ENCODE measurements around the gene PLB1.

PLB1 gene

GRCh38 chr2:28488858-28489575 is 6.8 kb upstream of the PLB1 start:
- Histone ChIP-seq H3K4me1 (ENCODE audit: control insufficient read depth, insufficient read depth, low read length) (no peaks in the 10 kb centered on the region), H3K4me3 (ENCODE audit: low read depth, low read length) (no peak overlapping the region), H3K9ac (ENCODE audit: low read depth, low read length) (no peak overlapping the region), H3K36me3 (ENCODE audit: control insufficient read depth, insufficient read depth, low read length) (no peaks in the 10 kb centered on the region), H3K9me3 (ENCODE audit: control insufficient read depth, insufficient read depth, low read length) (no peaks in the 10 kb centered on the region), H3K27me3 (ENCODE audit: control insufficient read depth, insufficient read depth, low read length) (no peaks in the 10 kb centered on the region)

GRCh38 chr2:28490558-28490957 is 5.3 kb upstream of the PLB1 start:
- H3K9me3 ChIP-seq (ENCODE audit: control insufficient read depth, insufficient read depth, low read length): no peaks in the 10 kb centered on the region
- no peaks in the 10 kb centered on the region for H3K36me3 ChIP-seq (ENCODE audit: control insufficient read depth, insufficient read depth, low read length)
- H3K27me3 ChIP-seq (ENCODE audit: control insufficient read depth, insufficient read depth, low read length): no peaks in the 10 kb centered on the region
- no peak overlapping the region for H3K9ac ChIP-seq (ENCODE audit: low read depth, low read length)
- H3K4me1 ChIP-seq (ENCODE audit: control insufficient read depth, insufficient read depth, low read length): no peaks in the 10 kb centered on the region
- H3K4me3 ChIP-seq (ENCODE audit: low read depth, low read length): no peak overlapping the region

GRCh38 chr2:28492282-28492681 is 3.6 kb upstream of the PLB1 start:
- no peaks in the 10 kb centered on the region for H3K4me1 ChIP-seq (ENCODE audit: control insufficient read depth, insufficient read depth, low read length)
- H3K4me3 ChIP-seq (ENCODE audit: low read depth, low read length): no peak overlapping the region
- H3K9ac ChIP-seq (ENCODE audit: low read depth, low read length): no peak overlapping the region
- no peaks in the 10 kb centered on the region for H3K27me3 ChIP-seq (ENCODE audit: control insufficient read depth, insufficient read depth, low read length)
- H3K36me3 ChIP-seq (ENCODE audit: control insufficient read depth, insufficient read depth, low read length): no peaks in the 10 kb centered on the region
- H3K9me3 ChIP-seq (ENCODE audit: control insufficient read depth, insufficient read depth, low read length): no peaks in the 10 kb centered on the region

GRCh38 chr2:28493636-28494035 is 2.2 kb upstream of the PLB1 start:
- H3K4me1 ChIP-seq (ENCODE audit: control insufficient read depth, insufficient read depth, low read length): no peaks in the 10 kb centered on the region
- no peak overlapping the region for H3K9ac ChIP-seq (ENCODE audit: low read depth, low read length)
- H3K4me3 ChIP-seq (ENCODE audit: low read depth, low read length): no peak overlapping the region
- H3K9me3 ChIP-seq (ENCODE audit: control insufficient read depth, insufficient read depth, low read length): no peaks in the 10 kb centered on the region
- H3K36me3 ChIP-seq (ENCODE audit: control insufficient read depth, insufficient read depth, low read length): no peaks in the 10 kb centered on the region
- H3K27me3 ChIP-seq (ENCODE audit: control insufficient read depth, insufficient read depth, low read length): no peaks in the 10 kb centered on the region

- Histone ChIP-seq H3K9ac (ENCODE audit: low read depth, low read length) (no peak overlapping the region), H3K27me3 (ENCODE audit: control insufficient read depth, insufficient read depth, low read length) (no peaks in the 10 kb centered on the region), H3K36me3 (ENCODE audit: control insufficient read depth, insufficient read depth, low read length) (no peaks in the 10 kb centered on the region), H3K4me3 (ENCODE audit: low read depth, low read length) (no peak overlapping the region), H3K4me1 (ENCODE audit: control insufficient read depth, insufficient read depth, low read length) (no peaks in the 10 kb centered on the region), H3K9me3 (ENCODE audit: control insufficient read depth, insufficient read depth, low read length) (no peaks in the 10 kb centered on the region)
Observed at GRCh38 chr2:28496781-28497180, 921 bp downstream of the PLB1 start.

- no peaks in the 10 kb centered on the region for H3K27me3 ChIP-seq (ENCODE audit: control insufficient read depth, insufficient read depth, low read length)
- H3K9ac ChIP-seq (ENCODE audit: low read depth, low read length): no peak overlapping the region
- H3K4me1 ChIP-seq (ENCODE audit: control insufficient read depth, insufficient read depth, low read length): no peaks in the 10 kb centered on the region
- no peak overlapping the region for H3K4me3 ChIP-seq (ENCODE audit: low read depth, low read length)
- no peaks in the 10 kb centered on the region for H3K9me3 ChIP-seq (ENCODE audit: control insufficient read depth, insufficient read depth, low read length)
- H3K36me3 ChIP-seq (ENCODE audit: control insufficient read depth, insufficient read depth, low read length): no peaks in the 10 kb centered on the region
Observed at GRCh38 chr2:28497206-28497605, 1.3 kb downstream of the PLB1 start.

GRCh38 chr2:28499282-28499681 is 3.4 kb downstream of the PLB1 start:
- Histone ChIP-seq H3K27me3 (ENCODE audit: control insufficient read depth, insufficient read depth, low read length) (no peaks in the 10 kb centered on the region), H3K9ac (ENCODE audit: low read depth, low read length) (no peak overlapping the region), H3K4me3 (ENCODE audit: low read depth, low read length) (no peak overlapping the region), H3K9me3 (ENCODE audit: control insufficient read depth, insufficient read depth, low read length) (no peaks in the 10 kb centered on the region), H3K4me1 (ENCODE audit: control insufficient read depth, insufficient read depth, low read length) (no peaks in the 10 kb centered on the region), H3K36me3 (ENCODE audit: control insufficient read depth, insufficient read depth, low read length) (no peaks in the 10 kb centered on the region)

- Histone ChIP-seq H3K4me3 (ENCODE audit: low read depth, low read length) (no peak overlapping the region), H3K9me3 (ENCODE audit: control insufficient read depth, insufficient read depth, low read length) (no peaks in the 10 kb centered on the region), H3K4me1 (ENCODE audit: control insufficient read depth, insufficient read depth, low read length) (no peaks in the 10 kb centered on the region), H3K36me3 (ENCODE audit: control insufficient read depth, insufficient read depth, low read length) (no peaks in the 10 kb centered on the region), H3K27me3 (ENCODE audit: control insufficient read depth, insufficient read depth, low read length) (no peaks in the 10 kb centered on the region), H3K9ac (ENCODE audit: low read depth, low read length) (no peak overlapping the region)
Observed at GRCh38 chr2:28505361-28505760, 9.5 kb downstream of the PLB1 start.

- Histone ChIP-seq H3K9ac (ENCODE audit: low read depth, low read length) (no peak overlapping the region), H3K36me3 (ENCODE audit: control insufficient read depth, insufficient read depth, low read length) (no peaks in the 10 kb centered on the region), H3K4me3 (ENCODE audit: low read depth, low read length) (no peak overlapping the region), H3K27me3 (ENCODE audit: control insufficient read depth, insufficient read depth, low read length) (no peaks in the 10 kb centered on the region), H3K4me1 (ENCODE audit: control insufficient read depth, insufficient read depth, low read length) (no peaks in the 10 kb centered on the region), H3K9me3 (ENCODE audit: control insufficient read depth, insufficient read depth, low read length) (no peaks in the 10 kb centered on the region)
Observed at GRCh38 chr2:28506112-28506910, 10.5 kb downstream of the PLB1 start.

GRCh38 chr2:28507796-28508764 is 12.2 kb downstream of the PLB1 start:
- Histone ChIP-seq H3K9ac (ENCODE audit: low read depth, low read length) (no peak overlapping the region), H3K27me3 (ENCODE audit: control insufficient read depth, insufficient read depth, low read length) (no peaks in the 10 kb centered on the region), H3K4me3 (ENCODE audit: low read depth, low read length) (no peak overlapping the region), H3K36me3 (ENCODE audit: control insufficient read depth, insufficient read depth, low read length) (no peaks in the 10 kb centered on the region), H3K9me3 (ENCODE audit: control insufficient read depth, insufficient read depth, low read length) (no peaks in the 10 kb centered on the region), H3K4me1 (ENCODE audit: control insufficient read depth, insufficient read depth, low read length) (no peaks in the 10 kb centered on the region)

GRCh38 chr2:28509361-28509760 is 13.5 kb downstream of the PLB1 start:
- Histone ChIP-seq H3K27me3 (ENCODE audit: control insufficient read depth, insufficient read depth, low read length) (no peaks in the 10 kb centered on the region), H3K9me3 (ENCODE audit: control insufficient read depth, insufficient read depth, low read length) (no peaks in the 10 kb centered on the region), H3K4me1 (ENCODE audit: control insufficient read depth, insufficient read depth, low read length) (no peaks in the 10 kb centered on the region), H3K36me3 (ENCODE audit: control insufficient read depth, insufficient read depth, low read length) (no peaks in the 10 kb centered on the region), H3K9ac (ENCODE audit: low read depth, low read length) (no peak overlapping the region), H3K4me3 (ENCODE audit: low read depth, low read length) (no peak overlapping the region)
